Activated T-cell treated with anti-CD3 and anti-CD28 coated beads for 48 hours (primary cell): ENCODE data around the gene PTGR3.

Source experiments
- DNase-seq: peaks from one replicate; pipeline ENCODE4 v3.0.0-alpha.2; 2020; ENCODE audit warnings: low read depth

PTGR3 gene

GRCh38 chr18:75234901-75235300 lies 26.0 kb upstream of the PTGR3 start:
- no peak for DNase-seq

- no peak for DNase-seq
Observed at GRCh38 chr18:75231053-75231406, 22.1 kb upstream of the PTGR3 start.

DNA sequence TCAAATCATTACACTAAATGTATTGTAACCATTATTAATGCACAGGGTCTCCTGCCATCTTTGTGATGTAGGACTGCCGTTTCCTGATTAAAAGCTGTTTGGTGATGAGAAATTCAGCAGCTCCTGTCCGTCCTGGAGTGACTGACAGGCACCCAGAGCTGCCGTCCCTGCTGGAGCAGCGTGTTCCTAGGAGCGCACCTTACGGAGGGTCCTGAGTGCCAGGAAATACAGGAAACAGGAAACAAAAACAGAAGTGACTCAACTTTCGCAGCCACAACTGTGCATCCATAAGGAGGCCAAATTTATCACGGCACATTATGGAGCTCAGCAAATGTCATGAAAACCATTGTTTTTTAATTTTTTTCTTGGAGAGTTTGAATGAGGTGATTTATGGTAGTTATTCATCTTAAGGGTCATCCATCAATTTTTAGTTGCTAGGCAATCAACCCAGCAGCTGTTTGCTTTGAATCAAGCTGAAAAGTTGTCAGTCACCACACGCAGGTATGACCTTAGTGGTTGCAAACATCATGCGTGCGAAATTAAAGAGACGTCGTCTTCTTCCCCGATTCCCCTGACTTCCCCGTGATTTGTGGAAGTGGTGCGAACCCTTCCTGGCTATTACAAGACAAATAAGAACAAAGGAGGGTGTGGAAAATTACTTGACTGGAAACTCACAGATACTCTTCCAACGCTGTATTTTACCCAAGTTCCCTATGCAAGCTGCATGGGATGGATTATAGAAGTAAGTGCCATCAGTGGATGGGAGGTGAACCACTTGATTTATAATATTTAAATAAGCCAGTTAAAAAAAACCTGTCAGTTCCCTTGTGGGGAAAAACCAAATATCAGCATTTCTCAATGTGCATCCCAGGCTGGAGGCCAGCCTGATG lies 21.5 kb upstream of the PTGR3 start:
- DNase-seq = no peak

- DNase-seq = no peak
Observed at GRCh38 chr18:75229437-75229836, 20.5 kb upstream of the PTGR3 start.

- DNase-seq = no peak
Observed at GRCh38 chr18:75228967-75229366, 20.0 kb upstream of the PTGR3 start.

- DNase-seq = no peak
Observed at GRCh38 chr18:75227535-75228296, 18.8 kb upstream of the PTGR3 start.

- DNase-seq = no peak
Observed at GRCh38 chr18:75226956-75227316, 18.0 kb upstream of the PTGR3 start.

DNA sequence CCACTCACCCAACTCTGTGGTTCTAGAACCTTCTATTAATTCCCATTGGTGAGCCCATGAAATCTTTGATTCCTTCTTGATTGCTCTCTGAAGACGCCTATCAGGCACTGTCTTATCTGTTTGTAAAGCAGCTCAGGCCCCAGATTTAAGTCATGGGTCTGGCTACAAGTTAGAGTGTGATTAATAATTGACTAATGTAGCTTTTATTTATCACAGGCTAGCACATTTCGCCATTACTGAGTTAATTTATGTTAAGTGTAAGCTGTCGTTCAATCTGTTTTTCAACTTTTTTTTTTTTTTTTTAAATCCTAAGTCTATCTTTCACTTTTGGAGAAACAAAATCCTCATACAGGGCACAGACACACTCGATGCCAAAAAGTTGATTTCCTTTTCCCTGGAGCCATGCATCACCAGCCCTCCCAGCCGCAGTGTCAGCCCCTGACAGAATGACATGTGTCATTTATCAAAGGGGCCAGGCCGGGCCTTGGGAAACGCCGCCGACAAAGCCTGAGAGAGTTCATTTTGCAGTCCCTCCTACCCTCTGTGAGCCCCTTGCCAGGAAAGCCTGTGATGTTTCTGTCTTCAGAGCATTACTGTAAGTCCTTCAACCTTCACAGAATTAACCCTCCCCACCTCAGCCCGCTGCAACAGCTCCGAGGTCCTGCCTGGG lies 17.5 kb upstream of the PTGR3 start:
- no peak for DNase-seq

DNA sequence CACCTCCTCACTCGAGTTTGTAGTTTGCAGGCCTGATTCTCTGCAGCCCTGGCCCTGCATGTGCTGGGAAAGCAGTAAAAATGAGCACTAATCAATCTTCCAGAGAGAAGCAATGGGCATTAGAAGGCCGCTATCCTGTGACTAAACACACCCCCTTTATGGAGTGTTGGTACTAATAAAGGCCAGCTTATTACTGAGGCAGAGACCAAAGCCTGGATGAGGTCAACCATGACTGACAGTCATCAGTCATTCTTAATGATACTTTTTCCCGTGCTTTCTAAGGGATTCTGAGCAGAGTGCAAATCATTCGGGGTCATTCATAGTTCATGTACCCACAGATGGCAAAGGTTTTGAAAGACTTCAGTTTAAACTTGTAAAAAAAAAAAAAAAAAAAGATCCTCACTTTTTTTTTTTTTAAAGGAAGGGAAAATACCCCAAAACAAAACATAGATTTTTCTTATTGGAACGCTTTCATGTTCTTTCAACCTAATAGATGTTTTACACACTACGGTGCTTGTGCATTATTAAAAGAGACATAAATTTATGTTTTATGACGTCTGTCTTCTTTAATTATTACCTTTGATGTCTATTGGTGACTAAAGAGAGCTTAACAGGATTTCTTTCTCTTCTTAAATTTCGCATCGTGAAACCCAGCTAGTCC lies 14.9 kb upstream of the PTGR3 start:
- DNase-seq = no peak

DNA sequence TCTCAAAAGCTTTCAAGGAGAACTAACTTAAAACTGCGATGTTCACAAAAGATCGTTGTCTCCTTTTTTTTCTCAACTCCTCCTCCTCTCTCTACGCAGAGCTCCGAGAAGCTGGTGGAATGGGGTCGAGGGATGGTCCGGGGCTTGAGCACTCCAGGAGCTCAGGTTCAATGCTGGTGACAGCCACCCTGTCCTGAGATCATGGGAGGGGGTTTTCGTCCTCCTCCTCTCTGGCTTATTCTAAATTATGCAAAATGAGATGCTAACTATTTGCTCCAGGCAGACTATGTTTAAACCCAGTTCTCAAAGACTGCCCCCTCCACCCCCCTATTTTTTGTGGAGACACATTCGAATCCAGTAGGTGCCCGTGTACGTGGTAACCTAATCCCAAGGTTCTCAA lies 13.5 kb upstream of the PTGR3 start:
- DNase-seq = no peak

DNA sequence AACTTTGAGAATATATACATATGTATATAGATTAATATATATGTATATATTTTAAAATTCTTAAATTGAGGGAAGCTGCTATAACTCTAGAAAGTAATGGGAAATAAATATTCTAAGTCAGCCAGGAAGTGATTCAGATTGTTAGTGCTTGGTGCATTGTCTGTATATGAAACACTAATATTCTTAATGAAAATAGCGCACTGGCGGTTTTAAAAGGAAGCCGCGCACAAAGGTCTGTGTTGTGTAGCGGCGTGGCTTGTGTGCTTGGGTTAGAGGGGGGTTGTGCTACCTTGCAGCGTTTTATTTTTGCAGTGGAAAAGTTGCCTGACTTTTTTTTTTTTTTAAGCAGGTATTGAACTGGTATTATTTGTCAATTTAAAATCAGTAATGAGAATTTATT lies 13.0 kb upstream of the PTGR3 start:
- no peak for DNase-seq

GRCh38 chr18:75221397-75221796 lies 12.5 kb upstream of the PTGR3 start:
- no peak for DNase-seq

- DNase-seq = no peak
Observed at GRCh38 chr18:75220551-75221355, 11.8 kb upstream of the PTGR3 start.

DNA sequence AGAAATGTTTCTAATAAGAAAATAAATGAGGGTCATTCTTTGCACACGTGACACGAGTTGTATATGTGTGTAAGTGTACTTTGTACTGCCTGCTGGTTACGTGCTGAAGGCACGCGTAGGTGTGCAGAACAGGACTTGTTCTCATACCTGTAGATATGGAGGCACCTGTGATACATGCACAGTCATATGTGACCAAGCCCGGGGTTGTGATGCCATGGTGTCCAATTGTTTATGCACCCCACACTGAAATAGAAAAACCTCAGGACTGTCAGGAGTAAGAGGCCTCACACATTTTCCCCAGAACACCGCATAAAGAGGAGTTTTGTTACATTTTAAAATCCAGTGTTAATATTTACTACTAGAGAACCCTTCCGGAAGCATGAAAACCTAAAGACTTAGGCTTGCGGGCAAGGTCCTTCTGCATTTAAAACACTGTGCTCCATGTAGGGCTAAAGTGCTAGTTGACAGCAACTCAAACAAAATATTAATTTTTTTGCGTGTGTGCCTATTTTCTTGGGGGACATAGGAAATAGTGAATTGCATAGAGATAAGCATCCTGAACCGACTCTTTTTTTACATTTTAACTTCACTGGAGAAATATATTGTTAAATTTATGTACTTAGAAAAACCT lies 10.9 kb upstream of the PTGR3 start:
- no peak for DNase-seq

GRCh38 chr18:75218065-75218923 lies 9.4 kb upstream of the PTGR3 start:
- no peak for DNase-seq

- no peak for DNase-seq
Observed at GRCh38 chr18:75216911-75217689, 8.2 kb upstream of the PTGR3 start.

- no peak for DNase-seq
Observed at GRCh38 chr18:75216212-75216910, 7.4 kb upstream of the PTGR3 start.

- DNase-seq = no peak
Observed at GRCh38 chr18:75215663-75216062, 6.7 kb upstream of the PTGR3 start.
